Left ventricle myocardium inferior (tissue), 1 donor: ENCODE measurements around the gene HS3ST1. TPM values are rescaled to one million over a fixed set of nuclear protein-coding genes. Genes with fewer than 3 reads are reported as not detected.

ENCODE experiments used
- DNase-seq: peaks from one replicate; pipeline ENCODE4 v3.0.0-alpha.2; 2020
- H3K27ac ChIP-seq: fragments of 200-600 bp; replicated peaks from 2 replicates; pipeline ENCODE4 v1.8.0; 2021
- H3K27me3 ChIP-seq: fragments of 200-600 bp; 2 replicates; pipeline ENCODE4 v1.8.0; 2021; ENCODE audit warnings: low read depth
- H3K36me3 ChIP-seq: fragments of 200-600 bp; 2 replicates; pipeline ENCODE4 v1.8.0; 2021
- H3K4me1 ChIP-seq: fragments of 200-600 bp; 2 replicates; pipeline ENCODE4 v1.8.0; 2021
- H3K4me3 ChIP-seq: fragments of 200-600 bp; 2 replicates; pipeline ENCODE4 v1.8.0; 2021; ENCODE audit warnings: mild to moderate bottlenecking, moderate library complexity
- H3K9me3 ChIP-seq: fragments of 200-600 bp; replicated peaks from 2 replicates; pipeline ENCODE4 v1.8.0; 2021
- intact Hi-C: fragments of 100-400 bp; cut with micrococcal nuclease; formaldehyde crosslinking; loops from one replicate; pipeline ENCODE4 v1.11.0; 2022
- total RNA-seq: library from RNA; stranded (reverse); fragmentation: NEBNext Ultra II Directional; extraction: Animal tissue kit (Norgen Biotek cat#: 25700); gene quantifications from one replicate; pipeline ENCODE4 v1.2.1, GENCODE V29; 2021
- TF ChIP-seq, protein P1 (sequence below): fragments of 200-600 bp; IDR thresholded peaks from 2 replicates; pipeline ENCODE4 v1.8.0; 2021; ENCODE audit warnings: antibody characterized with exemption, mild to moderate bottlenecking, borderline replicate concordance
- donor health status: DM: no; HTN: yes; CAD: no; lungs with severe emphysema.

HS3ST1 gene
- total RNA-seq, 1 donor from 2014 or later, result 2.4 TPM

GRCh38 chr4:11441194-11441556 lies 12.5 kb upstream of the HS3ST1 start:
- intact Hi-C loops, result no loop called here
- Histone ChIP-seq H3K4me1 (peaks cover 6% of the 10 kb centered on the region), H3K4me3 (no peak overlapping the region), H3K27ac (no peak overlapping the region), H3K36me3 (no peaks in the 10 kb centered on the region), H3K9me3 (no peaks in the 10 kb centered on the region), H3K27me3 (no peaks in the 10 kb centered on the region)
- TF ChIP-seq, protein P1, sequence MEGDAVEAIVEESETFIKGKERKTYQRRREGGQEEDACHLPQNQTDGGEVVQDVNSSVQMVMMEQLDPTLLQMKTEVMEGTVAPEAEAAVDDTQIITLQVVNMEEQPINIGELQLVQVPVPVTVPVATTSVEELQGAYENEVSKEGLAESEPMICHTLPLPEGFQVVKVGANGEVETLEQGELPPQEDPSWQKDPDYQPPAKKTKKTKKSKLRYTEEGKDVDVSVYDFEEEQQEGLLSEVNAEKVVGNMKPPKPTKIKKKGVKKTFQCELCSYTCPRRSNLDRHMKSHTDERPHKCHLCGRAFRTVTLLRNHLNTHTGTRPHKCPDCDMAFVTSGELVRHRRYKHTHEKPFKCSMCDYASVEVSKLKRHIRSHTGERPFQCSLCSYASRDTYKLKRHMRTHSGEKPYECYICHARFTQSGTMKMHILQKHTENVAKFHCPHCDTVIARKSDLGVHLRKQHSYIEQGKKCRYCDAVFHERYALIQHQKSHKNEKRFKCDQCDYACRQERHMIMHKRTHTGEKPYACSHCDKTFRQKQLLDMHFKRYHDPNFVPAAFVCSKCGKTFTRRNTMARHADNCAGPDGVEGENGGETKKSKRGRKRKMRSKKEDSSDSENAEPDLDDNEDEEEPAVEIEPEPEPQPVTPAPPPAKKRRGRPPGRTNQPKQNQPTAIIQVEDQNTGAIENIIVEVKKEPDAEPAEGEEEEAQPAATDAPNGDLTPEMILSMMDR, result no peak
- no peak for DNase-seq

GRCh38 chr4:11440481-11441193 lies 11.9 kb upstream of the HS3ST1 start:
- TF ChIP-seq, protein P1, result no peak
- H3K4me3 ChIP-seq, result no peak overlapping the region
- no peaks in the 10 kb centered on the region for H3K9me3 ChIP-seq
- DNase-seq, result no peak
- H3K27ac ChIP-seq, result no peak overlapping the region
- H3K36me3 ChIP-seq, result no peaks in the 10 kb centered on the region
- H3K4me1 ChIP-seq, result peaks cover under 1% of the 10 kb centered on the region
- H3K27me3 ChIP-seq, result no peaks in the 10 kb centered on the region
- intact Hi-C loops, result no loop called here

DNA sequence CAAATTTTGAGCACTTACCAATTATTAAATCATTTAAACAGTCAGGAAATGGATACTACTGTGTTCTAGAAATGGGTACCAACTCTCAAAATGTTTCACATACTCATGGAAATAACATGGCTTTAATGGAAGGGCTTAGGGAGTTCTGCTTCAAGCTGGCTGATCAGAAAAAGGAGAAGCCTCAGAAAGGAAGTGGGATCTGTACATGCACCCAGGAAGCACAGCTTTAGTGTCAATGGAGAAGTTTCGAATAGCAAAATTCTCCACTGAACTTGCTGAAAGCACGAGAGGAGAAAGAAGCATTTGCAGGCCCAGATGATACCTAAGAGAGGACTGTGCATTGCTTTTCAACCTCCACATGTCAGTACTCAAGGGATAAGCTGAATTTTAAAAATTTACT lies 11.1 kb upstream of the HS3ST1 start:
- intact Hi-C loops, result no loop called here
- no peak for DNase-seq
- no peak overlapping the region for H3K4me3 ChIP-seq
- H3K27ac ChIP-seq, result no peak overlapping the region
- H3K9me3 ChIP-seq, result no peaks in the 10 kb centered on the region
- no peaks in the 10 kb centered on the region for H3K36me3 ChIP-seq
- no peaks in the 10 kb centered on the region for H3K4me1 ChIP-seq
- no peaks in the 10 kb centered on the region for H3K27me3 ChIP-seq
- TF ChIP-seq, protein P1, result no peak

GRCh38 chr4:11438647-11439046 lies 10.0 kb upstream of the HS3ST1 start:
- no peaks in the 10 kb centered on the region for H3K4me1 ChIP-seq
- no peak overlapping the region for H3K27ac ChIP-seq
- H3K9me3 ChIP-seq, result no peaks in the 10 kb centered on the region
- no peak for DNase-seq
- no peak overlapping the region for H3K4me3 ChIP-seq
- TF ChIP-seq, protein P1, result no peak
- intact Hi-C loops, result no loop called here
- no peaks in the 10 kb centered on the region for H3K36me3 ChIP-seq
- H3K27me3 ChIP-seq, result no peaks in the 10 kb centered on the region

DNA sequence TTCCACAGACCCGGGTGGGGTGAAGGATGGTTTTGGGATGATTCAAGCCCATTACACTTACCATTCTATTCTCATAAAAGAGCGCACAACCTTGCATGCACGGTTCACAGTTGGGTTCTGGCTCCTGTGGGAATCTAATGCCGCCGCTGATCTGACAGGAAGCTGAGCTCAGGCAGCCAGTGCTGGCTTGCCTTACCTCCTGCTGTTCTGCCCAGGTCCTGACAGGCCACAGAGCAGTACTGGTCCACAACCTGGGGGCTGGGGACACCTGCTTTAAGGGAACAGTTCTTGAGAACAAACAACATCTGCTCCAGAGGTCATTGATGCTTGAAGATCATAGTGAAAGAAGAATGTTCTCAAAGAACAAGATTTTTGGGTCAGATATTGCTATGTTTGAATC lies 8.0 kb upstream of the HS3ST1 start:
- TF ChIP-seq, protein P1, result no peak
- Histone ChIP-seq H3K4me1 (no peaks in the 10 kb centered on the region), H3K4me3 (no peak overlapping the region), H3K9me3 (no peaks in the 10 kb centered on the region), H3K27me3 (no peaks in the 10 kb centered on the region), H3K27ac (no peak overlapping the region), H3K36me3 (no peaks in the 10 kb centered on the region)
- no peak for DNase-seq
- intact Hi-C loops, result no loop called here

- intact Hi-C loops, result no loop called here
- Histone ChIP-seq H3K4me3 (no peak overlapping the region), H3K9me3 (no peaks in the 10 kb centered on the region), H3K27ac (no peak overlapping the region), H3K36me3 (no peaks in the 10 kb centered on the region), H3K4me1 (no peaks in the 10 kb centered on the region), H3K27me3 (no peaks in the 10 kb centered on the region)
- TF ChIP-seq, protein P1, result no peak
- no peak for DNase-seq
Observed at GRCh38 chr4:11436084-11436483, 7.4 kb upstream of the HS3ST1 start.
